Activated T-helper 17 cell treated with anti-CD3 and anti-CD28 coated beads, Interleukin-2, amount 50 U/mL, for 72 hours (primary cell): ENCODE measurements around the gene ASPN. TPM values are rescaled to one million over a fixed set of nuclear protein-coding genes. Genes with fewer than 3 reads are reported as not detected.
A peak's percentile ranks its signal among the peaks of the same experiment; 100 is the strongest.

Experiments used
- ATAC-seq: fragments of 150-1000 bp; cut with Tn5 transposase; replicated peaks from 2 replicates; pipeline ENCODE4 v1.10.0; 2021; ENCODE audit warnings: mild to moderate bottlenecking, moderate library complexity
- H3K27ac Mint-ChIP-seq: one replicate; pipeline ENCODE4 v1.8.0; 2022; ENCODE audit warnings: mixed read lengths
- H3K27me3 Mint-ChIP-seq: one replicate; pipeline ENCODE4 v1.8.0; 2022; ENCODE audit warnings: mixed read lengths
- H3K36me3 Mint-ChIP-seq: one replicate; pipeline ENCODE4 v1.8.0; 2022; ENCODE audit warnings: low read depth, mild to moderate bottlenecking, mixed read lengths
- H3K4me1 Mint-ChIP-seq: one replicate; pipeline ENCODE4 v1.8.0; 2022; ENCODE audit warnings: mixed read lengths
- H3K4me3 Mint-ChIP-seq: one replicate; pipeline ENCODE4 v1.8.0; 2022; ENCODE audit warnings: mild to moderate bottlenecking, mixed read lengths
- H3K9me3 Mint-ChIP-seq: one replicate; pipeline ENCODE4 v1.8.0; 2022; ENCODE audit warnings: mixed read lengths
- total RNA-seq, 2 donors: library from RNA; stranded (reverse); gene quantifications; one replicate each; pipeline ENCODE4 v1.2.3, GENCODE V29; 2022

Gene ASPN
- total RNA-seq, 2 donors from 2014 or later: not detected

DNA sequence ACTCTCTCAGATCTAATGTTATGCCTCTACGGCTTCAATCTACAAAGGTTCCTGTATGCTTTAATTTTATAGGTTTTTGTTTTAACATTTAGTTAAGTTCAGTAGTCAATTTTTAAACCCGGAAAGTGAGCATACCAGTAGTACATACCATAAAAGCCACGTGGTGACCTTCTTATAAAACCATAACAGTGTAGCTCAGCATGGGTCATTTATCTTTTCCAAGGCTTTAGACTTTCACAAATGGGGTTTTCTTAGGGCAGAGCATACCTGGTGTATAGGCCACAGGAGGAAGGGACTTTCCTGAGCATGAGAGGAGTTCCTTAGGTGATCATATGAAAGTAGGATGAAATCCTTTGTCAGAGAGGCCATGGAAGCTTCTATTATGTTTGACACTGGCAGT lies 30.3 kb upstream of the ASPN start:
- Mint-ChIP-seq H3K27ac (no peak overlapping the region), H3K4me3 (no peak overlapping the region), H3K4me1 (no peaks in the 10 kb centered on the region), H3K27me3 (no peaks in the 10 kb centered on the region), H3K9me3 (no peaks in the 10 kb centered on the region), H3K36me3 (no peaks in the 10 kb centered on the region)
- ATAC-seq: no peak

DNA sequence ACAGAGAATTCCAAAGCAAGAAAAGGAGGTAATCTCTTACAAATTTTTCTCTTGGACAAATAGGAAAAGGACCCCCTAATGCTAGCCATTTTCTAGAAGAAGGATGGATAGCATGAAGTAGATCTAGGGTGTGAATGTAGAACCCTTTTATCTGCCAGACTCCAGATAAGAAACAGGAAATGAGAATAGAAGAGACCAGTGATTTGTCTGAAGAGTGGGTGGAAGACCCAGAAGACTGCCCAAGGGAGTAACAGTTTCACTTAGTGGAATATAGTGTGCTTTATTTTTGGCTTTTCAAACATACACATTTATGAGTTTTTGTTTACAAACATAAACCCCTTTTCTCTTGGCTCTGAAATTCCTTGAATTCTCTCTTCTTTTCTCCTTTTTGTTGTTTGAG lies 28.4 kb upstream of the ASPN start:
- Mint-ChIP-seq H3K27me3 (no peaks in the 10 kb centered on the region), H3K27ac (no peak overlapping the region)
- no peak for ATAC-seq

GRCh38 chr9:92509050-92509449 lies 26.7 kb upstream of the ASPN start:
- H3K4me3 Mint-ChIP-seq: no peak overlapping the region
- ATAC-seq: no peak
- no peaks in the 10 kb centered on the region for H3K36me3 Mint-ChIP-seq
- H3K4me1 Mint-ChIP-seq: no peaks in the 10 kb centered on the region
- no peaks in the 10 kb centered on the region for H3K9me3 Mint-ChIP-seq
- no peak overlapping the region for H3K27ac Mint-ChIP-seq
- H3K27me3 Mint-ChIP-seq: no peaks in the 10 kb centered on the region

More for the DNA sequence above, 28.4 kb upstream of the ASPN start:
- Mint-ChIP-seq H3K36me3 (no peaks in the 10 kb centered on the region), H3K4me3 (no peak overlapping the region), H3K4me1 (no peaks in the 10 kb centered on the region), H3K9me3 (no peaks in the 10 kb centered on the region)

DNA sequence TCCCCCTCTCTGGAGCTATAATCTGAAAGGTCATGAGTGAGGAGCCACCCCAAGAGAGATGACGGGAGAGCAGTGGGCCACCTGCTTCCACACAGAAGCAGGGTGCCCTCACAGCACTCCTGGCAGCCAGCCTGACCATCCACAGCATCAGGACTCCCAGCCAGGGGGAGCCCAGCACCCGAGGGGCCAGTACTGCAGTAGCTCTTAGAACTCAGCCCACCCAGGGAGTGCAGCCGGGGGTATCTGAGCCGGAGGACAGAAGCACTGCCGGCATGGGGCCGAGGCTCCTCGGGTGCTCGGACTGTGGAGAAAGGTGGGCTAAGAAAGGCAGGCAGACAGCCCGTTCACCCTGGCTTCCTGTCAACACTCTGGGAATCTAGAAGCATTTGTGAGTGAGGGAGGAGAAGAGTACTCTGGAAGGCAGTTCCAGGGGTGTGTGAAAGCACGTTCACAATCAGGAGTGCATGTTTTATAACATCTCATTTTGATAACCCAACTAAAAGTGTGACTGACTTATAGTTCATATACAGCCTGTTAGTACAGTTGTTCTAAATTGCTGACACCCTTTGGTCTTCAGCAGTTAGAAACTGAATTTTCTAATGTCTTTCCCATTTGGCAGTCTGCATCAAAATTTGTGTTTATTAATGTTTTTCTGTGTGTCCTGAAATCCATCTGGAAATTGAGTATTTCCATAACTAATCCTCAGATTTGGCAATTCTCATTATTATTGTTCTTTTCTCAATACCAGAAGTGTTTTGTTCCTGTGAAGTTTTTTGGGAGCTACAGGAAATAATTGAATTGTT lies 25.9 kb upstream of the ASPN start:
- no peaks in the 10 kb centered on the region for H3K9me3 Mint-ChIP-seq
- H3K36me3 Mint-ChIP-seq: no peaks in the 10 kb centered on the region
- no peak overlapping the region for H3K27ac Mint-ChIP-seq
- no peak for ATAC-seq
- H3K4me3 Mint-ChIP-seq: no peak overlapping the region
- H3K4me1 Mint-ChIP-seq: no peaks in the 10 kb centered on the region
- no peaks in the 10 kb centered on the region for H3K27me3 Mint-ChIP-seq

DNA sequence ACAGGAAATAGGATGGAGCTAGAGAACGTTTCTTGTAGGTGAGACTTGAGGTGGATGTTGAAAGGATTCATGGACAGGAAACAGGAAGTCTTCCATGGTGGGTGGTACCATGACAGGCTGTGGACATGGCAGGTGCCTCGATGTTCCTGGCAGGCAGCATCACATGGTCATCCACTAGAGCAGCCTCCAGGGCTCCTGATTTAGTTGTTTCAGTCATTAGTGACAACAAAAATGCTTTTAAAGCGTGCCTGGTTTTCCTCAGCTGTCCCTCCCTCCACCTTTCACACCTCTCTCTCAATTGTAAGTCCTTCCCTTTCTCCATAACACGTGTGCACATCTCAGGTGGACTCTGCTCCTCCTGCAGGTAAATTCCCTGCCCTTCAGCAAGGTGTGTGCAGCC lies 25.2 kb upstream of the ASPN start:
- no peaks in the 10 kb centered on the region for H3K9me3 Mint-ChIP-seq
- H3K27ac Mint-ChIP-seq: no peak overlapping the region
- H3K4me3 Mint-ChIP-seq: no peak overlapping the region
- no peaks in the 10 kb centered on the region for H3K27me3 Mint-ChIP-seq
- no peaks in the 10 kb centered on the region for H3K4me1 Mint-ChIP-seq
- no peaks in the 10 kb centered on the region for H3K36me3 Mint-ChIP-seq
- ATAC-seq: no peak

DNA sequence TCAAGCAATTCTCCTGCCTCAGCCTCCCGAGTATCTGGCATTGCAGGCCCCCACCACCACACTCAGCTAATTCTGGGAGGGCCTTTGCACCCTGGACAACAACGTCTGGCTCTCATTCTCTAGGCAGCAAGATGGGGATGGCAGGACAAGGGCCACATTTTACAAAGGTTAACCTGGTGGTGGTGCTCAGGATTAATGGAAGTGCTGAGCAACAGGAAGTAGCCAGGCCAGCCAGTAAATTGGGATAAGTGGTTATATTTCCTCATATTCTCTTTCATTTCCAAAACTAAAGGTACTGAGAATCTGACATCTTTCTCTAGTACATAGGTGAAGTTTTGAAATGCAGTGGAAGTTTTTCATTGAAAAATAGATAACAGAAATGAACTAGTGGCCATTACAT lies 24.7 kb upstream of the ASPN start:
- Mint-ChIP-seq H3K4me3 (no peak overlapping the region), H3K9me3 (no peaks in the 10 kb centered on the region), H3K27me3 (no peaks in the 10 kb centered on the region), H3K27ac (no peak overlapping the region), H3K4me1 (no peaks in the 10 kb centered on the region), H3K36me3 (no peaks in the 10 kb centered on the region)
- ATAC-seq: no peak

DNA sequence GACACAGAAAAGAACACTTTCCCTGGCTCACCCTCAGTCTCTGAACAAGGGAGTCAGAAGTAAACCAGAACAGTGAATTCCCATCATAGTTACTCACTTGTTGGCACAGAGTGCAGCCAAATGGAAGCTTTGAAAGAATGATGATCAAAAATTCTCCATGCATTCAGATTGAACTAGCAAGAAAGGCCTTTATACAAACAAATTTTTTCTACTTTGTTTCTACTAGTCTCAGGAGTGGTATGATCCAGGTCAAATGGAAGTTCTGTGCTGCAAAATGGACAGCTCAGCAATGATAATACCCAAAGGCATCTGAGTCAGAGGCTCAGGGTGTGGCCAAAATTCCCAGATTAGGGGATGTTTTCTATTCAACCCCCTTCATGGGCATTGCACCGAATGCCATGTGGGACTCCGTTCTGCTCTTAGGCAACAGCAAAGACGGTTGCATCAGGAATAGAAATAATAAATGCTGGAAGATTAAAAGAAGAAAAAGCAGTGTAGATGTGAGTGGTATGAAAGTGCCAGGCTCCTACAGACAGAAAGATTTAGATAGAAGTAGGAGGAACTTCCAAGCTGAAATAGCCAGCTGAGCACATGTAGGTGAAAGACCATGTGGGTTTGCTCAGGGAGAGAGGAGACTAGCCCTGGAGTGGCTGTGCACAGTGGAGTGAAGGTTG lies 24.0 kb upstream of the ASPN start:
- Mint-ChIP-seq H3K27ac (no peak overlapping the region), H3K4me3 (no peak overlapping the region), H3K9me3 (no peaks in the 10 kb centered on the region), H3K27me3 (no peaks in the 10 kb centered on the region), H3K4me1 (no peaks in the 10 kb centered on the region), H3K36me3 (no peaks in the 10 kb centered on the region)
- no peak for ATAC-seq

DNA sequence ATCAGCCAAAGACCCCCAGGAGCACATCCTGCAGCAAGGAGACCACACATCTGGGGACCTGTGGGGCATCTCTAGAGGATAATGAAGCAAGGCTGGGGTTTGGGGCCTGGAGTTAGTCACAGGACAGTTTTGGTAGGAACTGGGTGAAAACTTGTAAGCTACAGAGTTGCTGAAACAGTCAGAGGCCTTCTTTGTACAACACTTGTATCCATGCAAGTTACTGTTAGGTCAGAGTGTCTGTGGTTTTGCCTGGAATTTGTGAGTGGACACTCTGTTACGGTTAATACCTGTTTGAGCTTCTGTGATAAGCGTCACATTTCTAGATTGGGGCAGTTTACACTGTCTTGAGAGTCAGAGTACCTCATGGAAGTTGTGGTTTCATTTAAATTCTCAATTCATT lies 22.6 kb upstream of the ASPN start:
- no peak overlapping the region for H3K27ac Mint-ChIP-seq
- ATAC-seq: no peak
- H3K9me3 Mint-ChIP-seq: no peaks in the 10 kb centered on the region
- H3K4me1 Mint-ChIP-seq: no peaks in the 10 kb centered on the region
- no peak overlapping the region for H3K4me3 Mint-ChIP-seq
- H3K27me3 Mint-ChIP-seq: no peaks in the 10 kb centered on the region
- no peaks in the 10 kb centered on the region for H3K36me3 Mint-ChIP-seq

DNA sequence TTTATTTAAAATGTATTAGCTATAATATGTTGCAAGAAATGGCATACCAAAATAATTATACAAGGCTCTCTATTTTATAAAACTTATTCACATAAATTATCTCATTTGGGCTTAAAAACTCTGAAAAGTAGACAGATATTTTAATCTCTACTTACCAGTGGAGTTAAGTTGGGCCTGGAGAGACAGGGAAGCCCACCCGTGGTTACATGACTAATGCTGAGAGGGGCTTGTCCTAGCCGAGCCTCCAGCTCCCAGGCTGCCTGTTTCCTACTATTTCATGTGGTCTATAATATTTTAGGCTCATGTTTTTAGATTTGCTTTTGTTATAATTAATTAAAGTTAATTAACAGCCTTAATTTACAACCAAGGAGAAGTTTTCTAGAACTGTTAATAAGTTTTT lies 20.9 kb upstream of the ASPN start:
- no peak overlapping the region for H3K4me3 Mint-ChIP-seq
- no peaks in the 10 kb centered on the region for H3K9me3 Mint-ChIP-seq
- H3K27me3 Mint-ChIP-seq: no peaks in the 10 kb centered on the region
- H3K4me1 Mint-ChIP-seq: no peaks in the 10 kb centered on the region
- no peaks in the 10 kb centered on the region for H3K36me3 Mint-ChIP-seq
- H3K27ac Mint-ChIP-seq: no peak overlapping the region
- ATAC-seq: no peak

GRCh38 chr9:92501671-92502393 lies 19.5 kb upstream of the ASPN start:
- H3K9me3 Mint-ChIP-seq: no peaks in the 10 kb centered on the region
- H3K27me3 Mint-ChIP-seq: no peaks in the 10 kb centered on the region
- no peaks in the 10 kb centered on the region for H3K4me1 Mint-ChIP-seq
- no peaks in the 10 kb centered on the region for H3K36me3 Mint-ChIP-seq
- H3K4me3 Mint-ChIP-seq: no peak overlapping the region
- peak; percentile 31 for ATAC-seq
- H3K27ac Mint-ChIP-seq: no peak overlapping the region

DNA sequence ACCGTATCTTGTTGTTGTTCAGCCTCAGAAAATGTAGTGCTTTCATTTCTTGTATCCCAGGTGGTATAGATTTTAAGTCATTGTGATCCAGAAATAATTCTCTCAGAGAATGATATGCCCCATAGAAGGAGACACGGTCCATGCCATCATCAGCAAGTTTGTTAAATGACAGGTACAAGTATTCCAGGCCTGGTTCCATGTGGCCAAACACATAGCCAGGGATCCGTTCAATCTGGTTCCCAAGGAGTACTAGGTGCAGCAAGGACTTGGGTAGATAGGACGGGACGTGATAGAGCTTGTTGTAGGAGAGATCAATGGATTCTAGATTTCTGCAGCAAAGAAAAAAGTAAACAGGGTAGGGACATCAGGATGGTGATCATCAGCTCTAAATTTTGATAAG lies 18.4 kb upstream of the ASPN start:
- Mint-ChIP-seq H3K4me3 (no peak overlapping the region), H3K4me1 (no peaks in the 10 kb centered on the region), H3K27me3 (no peaks in the 10 kb centered on the region), H3K9me3 (no peaks in the 10 kb centered on the region), H3K27ac (no peak overlapping the region), H3K36me3 (no peaks in the 10 kb centered on the region)
- no peak for ATAC-seq

GRCh38 chr9:92499701-92500100 lies 17.4 kb upstream of the ASPN start:
- no peak overlapping the region for H3K4me3 Mint-ChIP-seq
- H3K9me3 Mint-ChIP-seq: no peaks in the 10 kb centered on the region
- no peak for ATAC-seq
- no peaks in the 10 kb centered on the region for H3K36me3 Mint-ChIP-seq
- H3K27me3 Mint-ChIP-seq: no peaks in the 10 kb centered on the region
- no peaks in the 10 kb centered on the region for H3K4me1 Mint-ChIP-seq
- H3K27ac Mint-ChIP-seq: no peak overlapping the region

- Mint-ChIP-seq H3K27me3 (no peaks in the 10 kb centered on the region), H3K36me3 (no peaks in the 10 kb centered on the region), H3K27ac (no peak overlapping the region), H3K9me3 (no peaks in the 10 kb centered on the region), H3K4me1 (no peaks in the 10 kb centered on the region), H3K4me3 (no peak overlapping the region)
- ATAC-seq: no peak
Measured at GRCh38 chr9:92496396-92497176, 14.3 kb upstream of the ASPN start.

DNA sequence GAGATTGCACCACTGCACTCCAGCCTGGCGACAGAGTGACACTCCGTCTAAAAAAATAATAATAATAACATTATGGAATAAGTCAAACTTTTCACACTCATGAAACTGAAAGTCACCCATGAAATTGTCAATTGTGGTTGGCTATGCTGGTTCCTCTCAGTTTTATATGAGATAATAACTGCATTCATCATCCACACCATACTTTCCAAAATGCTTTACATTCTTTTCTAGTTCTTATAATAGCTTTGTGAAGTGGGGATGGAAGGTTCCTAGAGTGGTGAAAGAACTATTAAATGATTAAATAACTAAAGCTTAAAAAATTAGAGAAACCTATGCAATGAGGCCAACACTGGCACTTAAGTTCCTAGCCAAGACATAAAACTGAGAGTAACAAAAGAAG lies 12.6 kb upstream of the ASPN start:
- H3K36me3 Mint-ChIP-seq: no peaks in the 10 kb centered on the region
- H3K4me1 Mint-ChIP-seq: no peaks in the 10 kb centered on the region
- no peaks in the 10 kb centered on the region for H3K27me3 Mint-ChIP-seq
- no peak for ATAC-seq
- no peaks in the 10 kb centered on the region for H3K9me3 Mint-ChIP-seq
- H3K27ac Mint-ChIP-seq: no peak overlapping the region
- H3K4me3 Mint-ChIP-seq: no peak overlapping the region
